HepG2 (cell line): ENCODE measurements around the gene ATP6V0A1. TPM values are rescaled to one million over a fixed set of nuclear protein-coding genes. Genes with fewer than 3 reads are reported as not detected.

Experiments
- CENPT ChIP-seq: sonication (generic); formaldehyde crosslinking; IDR thresholded peaks from 2 replicates; pipeline ENCODE4 v1.8.0; 2022; ENCODE audit warnings: low read depth, mild to moderate bottlenecking, moderate library complexity, missing genetic modification reagents
- FOSL2 ChIP-seq: sonication (generic); formaldehyde crosslinking; IDR thresholded peaks from 2 replicates; pipeline ENCODE4 v1.4.0; 2020; ENCODE audit warnings: missing genetic modification reagents
- GATA4 ChIP-seq: sonication (generic); IDR thresholded peaks from 2 replicates; pipeline ENCODE4 v1.6.1; 2016; ENCODE audit warnings: antibody characterized with exemption, low read depth, borderline replicate concordance
- HMG20B ChIP-seq: conservative IDR thresholded peaks from 2 replicates; pipeline ENCODE4 v1.6.1; 2016; ENCODE audit warnings: missing genetic modification reagents, missing compliant biosample characterization
- JUN ChIP-seq: sonication (generic); formaldehyde crosslinking; IDR thresholded peaks from 2 replicates; pipeline ENCODE4 v1.4.0; 2020; ENCODE audit warnings: mild to moderate bottlenecking, missing genetic modification reagents
- KLF13 ChIP-seq: sonication (generic); formaldehyde crosslinking; IDR thresholded peaks from 2 replicates; pipeline ENCODE4 v1.4.0; 2020; ENCODE audit warnings: mild to moderate bottlenecking, missing genetic modification reagents
- KLF6 ChIP-seq: IDR thresholded peaks from 2 replicates; pipeline ENCODE4 v1.8.0; 2016; ENCODE audit warnings: missing biosample characterization, missing genetic modification reagents
- MED13 ChIP-seq: sonication (generic); formaldehyde crosslinking; IDR thresholded peaks from 2 replicates; pipeline ENCODE4 v1.5.0; 2020; ENCODE audit warnings: missing genetic modification reagents
- MEIS2 ChIP-seq: sonication (generic); formaldehyde crosslinking; IDR thresholded peaks from 2 replicates; pipeline ENCODE4 v1.9.0; 2021; ENCODE audit warnings: mild to moderate bottlenecking, missing genetic modification reagents
- MIXL1 ChIP-seq: IDR thresholded peaks from 2 replicates; pipeline ENCODE4 v1.6.1; 2016
- SMARCE1 ChIP-seq: fragments of 450-650 bp; IDR thresholded peaks from 2 replicates; pipeline ENCODE4 v1.6.1; 2017; ENCODE audit warnings: borderline replicate concordance
- ZFP82 ChIP-seq: sonication (generic); formaldehyde crosslinking; IDR thresholded peaks from 2 replicates; pipeline ENCODE4 v1.5.1; 2020; ENCODE audit warnings: mild to moderate bottlenecking, missing genetic modification reagents, borderline replicate concordance
- ZNF225 ChIP-seq: sonication (generic); formaldehyde crosslinking; IDR thresholded peaks from 2 replicates; pipeline ENCODE4 v1.4.0; 2020; ENCODE audit warnings: mild to moderate bottlenecking, missing genetic modification reagents
- ZNF446 ChIP-seq: sonication (generic); formaldehyde crosslinking; IDR thresholded peaks from 2 replicates; pipeline ENCODE4 v1.5.0; 2020; ENCODE audit warnings: mild to moderate bottlenecking, missing genetic modification reagents
- ZNF558 ChIP-seq: sonication (generic); formaldehyde crosslinking; IDR thresholded peaks from 2 replicates; pipeline ENCODE4 v1.9.0; 2022; ENCODE audit warnings: mild to moderate bottlenecking, missing genetic modification reagents, borderline replicate concordance
- ZNF564 ChIP-seq: sonication (generic); formaldehyde crosslinking; IDR thresholded peaks from 2 replicates; pipeline ENCODE4 v1.8.1; 2023; ENCODE audit warnings: mild to moderate bottlenecking, missing genetic modification reagents
- ZNF7 ChIP-seq: IDR thresholded peaks from 2 replicates; pipeline ENCODE4 v1.6.1; 2016; ENCODE audit warnings: missing biosample characterization, missing genetic modification reagents
- ZNF775 ChIP-seq: sonication (generic); formaldehyde crosslinking; IDR thresholded peaks from 2 replicates; pipeline ENCODE4 v1.4.0; 2020; ENCODE audit warnings: missing genetic modification reagents, mild to moderate bottlenecking, moderate library complexity, borderline replicate concordance
- polyA plus RNA-seq, 8 experiments: library from polyadenylated mRNA; depleted of rRNA in 3 of 8; stranded (reverse) in 7 of 8; unstranded in 1 of 8; fragments of >200 nt; fragmentation: Illumina TruSeq in 4 of 8; extraction: Trizol in 4 of 8; gene quantifications; 2 replicates each; pipeline versions ENCODE4 v1.2.1 to v1.2.3, GENCODE V29; 2011 to 2016; ENCODE audit warnings: low read depth in 4 of 8, missing spikeins in 1 of 8, mixed read lengths in 1 of 8; ENCODE audit not compliant: insufficient read depth in 1 of 8
- total RNA-seq, 5 experiments: library from RNA; depleted of rRNA; stranded (reverse); fragments of >200 nt; fragmentation: Illumina TruSeq; extraction: Trizol; gene quantifications; 2 replicates each; pipeline ENCODE4 v1.2.3, GENCODE V29; 2016; ENCODE audit warnings: low read depth in 1 of 5
- TF ChIP-seq, protein P1 (sequence below): sonication (generic); formaldehyde crosslinking; IDR thresholded peaks from 2 replicates; pipeline ENCODE4 v1.4.0; 2020; ENCODE audit warnings: missing genetic modification reagents
- TF ChIP-seq, protein P2 (sequence below): sonication (generic); formaldehyde crosslinking; IDR thresholded peaks from 2 replicates; pipeline ENCODE4 v1.5.1; 2020; ENCODE audit warnings: missing genetic modification reagents, mild to moderate bottlenecking, borderline replicate concordance
- TF ChIP-seq, protein P3 (sequence below): IDR thresholded peaks from 2 replicates; pipeline ENCODE4 v1.6.1; 2016; ENCODE audit warnings: missing compliant biosample characterization, missing genetic modification reagents, borderline replicate concordance
- TF ChIP-seq, protein P4 (sequence below): sonication (generic); formaldehyde crosslinking; IDR thresholded peaks from 2 replicates; pipeline ENCODE4 v1.4.0; 2020; ENCODE audit warnings: missing genetic modification reagents
- TF ChIP-seq, protein P5 (sequence below): sonication (generic); formaldehyde crosslinking; IDR thresholded peaks from 2 replicates; pipeline ENCODE4 v1.9.0; 2022; ENCODE audit warnings: missing genetic modification reagents, mild to moderate bottlenecking, borderline replicate concordance

ATP6V0A1 gene
- total and polyA plus RNA-seq, 2 of the 13 experiments (the other 11 are each of a cell fraction or from before 2014, with no cell fraction given), result 27.9 to 54.1 TPM

DNA sequence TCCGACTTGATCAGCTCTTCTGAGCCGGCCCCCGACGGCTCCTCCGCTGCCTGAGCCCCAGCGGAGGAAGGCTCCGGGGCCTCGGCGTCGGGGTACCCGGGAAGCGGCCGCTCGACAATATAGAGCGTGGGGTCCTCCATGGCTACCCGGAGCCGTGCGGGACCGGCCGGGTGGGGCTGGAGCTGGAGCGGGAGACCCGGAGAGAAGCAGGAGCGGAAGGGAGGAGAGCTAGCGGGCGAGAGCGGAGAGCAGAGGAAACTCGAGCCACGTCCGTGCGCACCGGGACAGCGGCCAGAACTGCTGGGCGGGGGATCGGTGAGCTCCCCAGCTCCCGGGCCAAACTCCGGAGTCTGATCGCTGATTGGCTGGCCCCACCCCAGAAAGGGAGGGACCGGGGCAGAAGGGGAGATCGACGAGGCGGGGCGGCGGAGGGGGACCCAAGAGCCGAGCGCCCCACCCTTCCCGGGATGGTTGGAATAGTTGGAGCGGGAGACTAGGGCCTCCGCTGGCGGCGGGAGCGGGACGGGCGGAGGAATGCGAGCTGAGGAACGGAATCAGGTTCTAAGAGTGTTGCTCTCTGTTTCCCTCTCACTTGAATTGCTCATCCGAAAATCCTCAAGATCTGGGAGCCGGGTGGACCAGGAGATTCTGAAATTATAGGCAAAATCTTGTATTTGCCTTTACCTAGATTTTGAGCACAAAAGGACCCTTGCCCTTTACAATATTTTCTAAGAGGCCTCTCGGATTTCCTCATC is 35.5 kb upstream of the ATP6V0A1 start, which contains the start of gene CAVIN1 (continued):
- no peak for TF ChIP-seq ZNF7
- TF ChIP-seq MEIS2 (CRISPR knock-in tag), result peak; percentile 84; the same call in 1 of the 2 replicates
- TF ChIP-seq ZFP82 (CRISPR knock-in tag), result peak; percentile 75; the same call in 1 of the 2 replicates
- no peak; the same call in none of the 2 replicates for TF ChIP-seq KLF6 (CRISPR knock-in tag)
- TF ChIP-seq ZNF775, result peak; percentile 67; the same call in 1 of the 2 replicates
- peak; percentile 93; the same call in 1 of the 2 replicates for TF ChIP-seq MED13 (CRISPR knock-in tag)
- TF ChIP-seq ZNF564, result 0 out of 2 replicates have a peak, but pooled peaks have one; percentile 41
- TF ChIP-seq JUN (CRISPR knock-in tag), result no peak
- TF ChIP-seq FOSL2 (CRISPR knock-in tag), result peak; percentile 28; the same call in 1 of the 2 replicates
- TF ChIP-seq, protein P1, sequence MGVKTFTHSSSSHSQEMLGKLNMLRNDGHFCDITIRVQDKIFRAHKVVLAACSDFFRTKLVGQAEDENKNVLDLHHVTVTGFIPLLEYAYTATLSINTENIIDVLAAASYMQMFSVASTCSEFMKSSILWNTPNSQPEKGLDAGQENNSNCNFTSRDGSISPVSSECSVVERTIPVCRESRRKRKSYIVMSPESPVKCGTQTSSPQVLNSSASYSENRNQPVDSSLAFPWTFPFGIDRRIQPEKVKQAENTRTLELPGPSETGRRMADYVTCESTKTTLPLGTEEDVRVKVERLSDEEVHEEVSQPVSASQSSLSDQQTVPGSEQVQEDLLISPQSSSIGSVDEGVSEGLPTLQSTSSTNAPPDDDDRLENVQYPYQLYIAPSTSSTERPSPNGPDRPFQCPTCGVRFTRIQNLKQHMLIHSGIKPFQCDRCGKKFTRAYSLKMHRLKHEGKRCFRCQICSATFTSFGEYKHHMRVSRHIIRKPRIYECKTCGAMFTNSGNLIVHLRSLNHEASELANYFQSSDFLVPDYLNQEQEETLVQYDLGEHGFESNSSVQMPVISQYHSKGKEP (CRISPR knock-in tag), result no peak
- TF ChIP-seq KLF13 (CRISPR knock-in tag), result 0 out of 2 replicates have a peak, but pooled peaks have one; percentile 27
- peak; percentile 53; the same call in 1 of the 2 replicates for TF ChIP-seq ZNF558 (CRISPR knock-in tag)
- no peak for TF ChIP-seq CENPT (CRISPR knock-in tag)
- TF ChIP-seq, protein P2, sequence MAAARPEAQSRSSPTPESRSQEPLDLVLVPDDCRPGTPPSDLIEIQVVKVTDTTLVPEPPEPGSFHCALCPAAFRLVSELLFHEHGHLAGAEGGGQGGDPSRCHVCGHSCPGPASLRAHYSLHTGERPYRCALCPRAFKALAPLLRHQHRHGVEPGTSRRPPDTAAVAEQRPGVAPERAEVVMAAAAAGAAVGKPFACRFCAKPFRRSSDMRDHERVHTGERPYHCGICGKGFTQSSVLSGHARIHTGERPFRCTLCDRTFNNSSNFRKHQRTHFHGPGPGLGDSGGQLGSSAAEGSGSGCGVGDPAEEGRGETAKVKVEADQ (CRISPR knock-in tag), result no peak
- no peak for TF ChIP-seq HMG20B (CRISPR knock-in tag)
- TF ChIP-seq ZNF446 (CRISPR knock-in tag), result no peak
- TF ChIP-seq ZNF225 (CRISPR knock-in tag), result peak; percentile 59; the same call in 1 of the 2 replicates
- TF ChIP-seq MIXL1 (CRISPR knock-in tag), result no peak
- TF ChIP-seq SMARCE1, result no peak
- peak; percentile 80 for TF ChIP-seq GATA4
- TF ChIP-seq, protein P3, sequence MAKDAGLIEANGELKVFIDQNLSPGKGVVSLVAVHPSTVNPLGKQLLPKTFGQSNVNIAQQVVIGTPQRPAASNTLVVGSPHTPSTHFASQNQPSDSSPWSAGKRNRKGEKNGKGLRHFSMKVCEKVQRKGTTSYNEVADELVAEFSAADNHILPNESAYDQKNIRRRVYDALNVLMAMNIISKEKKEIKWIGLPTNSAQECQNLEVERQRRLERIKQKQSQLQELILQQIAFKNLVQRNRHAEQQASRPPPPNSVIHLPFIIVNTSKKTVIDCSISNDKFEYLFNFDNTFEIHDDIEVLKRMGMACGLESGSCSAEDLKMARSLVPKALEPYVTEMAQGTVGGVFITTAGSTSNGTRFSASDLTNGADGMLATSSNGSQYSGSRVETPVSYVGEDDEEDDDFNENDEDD (CRISPR knock-in tag), result peak; percentile 51; the same call in 1 of the 2 replicates
- TF ChIP-seq, protein P4, sequence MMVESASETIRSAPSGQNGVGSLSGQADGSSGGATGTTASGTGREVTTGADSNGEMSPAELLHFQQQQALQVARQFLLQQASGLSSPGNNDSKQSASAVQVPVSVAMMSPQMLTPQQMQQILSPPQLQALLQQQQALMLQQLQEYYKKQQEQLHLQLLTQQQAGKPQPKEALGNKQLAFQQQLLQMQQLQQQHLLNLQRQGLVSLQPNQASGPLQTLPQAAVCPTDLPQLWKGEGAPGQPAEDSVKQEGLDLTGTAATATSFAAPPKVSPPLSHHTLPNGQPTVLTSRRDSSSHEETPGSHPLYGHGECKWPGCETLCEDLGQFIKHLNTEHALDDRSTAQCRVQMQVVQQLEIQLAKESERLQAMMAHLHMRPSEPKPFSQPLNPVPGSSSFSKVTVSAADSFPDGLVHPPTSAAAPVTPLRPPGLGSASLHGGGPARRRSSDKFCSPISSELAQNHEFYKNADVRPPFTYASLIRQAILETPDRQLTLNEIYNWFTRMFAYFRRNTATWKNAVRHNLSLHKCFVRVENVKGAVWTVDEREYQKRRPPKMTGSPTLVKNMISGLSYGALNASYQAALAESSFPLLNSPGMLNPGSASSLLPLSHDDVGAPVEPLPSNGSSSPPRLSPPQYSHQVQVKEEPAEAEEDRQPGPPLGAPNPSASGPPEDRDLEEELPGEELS (CRISPR knock-in tag), result peak; percentile 65; the same call in 1 of the 2 replicates
- TF ChIP-seq, protein P5, sequence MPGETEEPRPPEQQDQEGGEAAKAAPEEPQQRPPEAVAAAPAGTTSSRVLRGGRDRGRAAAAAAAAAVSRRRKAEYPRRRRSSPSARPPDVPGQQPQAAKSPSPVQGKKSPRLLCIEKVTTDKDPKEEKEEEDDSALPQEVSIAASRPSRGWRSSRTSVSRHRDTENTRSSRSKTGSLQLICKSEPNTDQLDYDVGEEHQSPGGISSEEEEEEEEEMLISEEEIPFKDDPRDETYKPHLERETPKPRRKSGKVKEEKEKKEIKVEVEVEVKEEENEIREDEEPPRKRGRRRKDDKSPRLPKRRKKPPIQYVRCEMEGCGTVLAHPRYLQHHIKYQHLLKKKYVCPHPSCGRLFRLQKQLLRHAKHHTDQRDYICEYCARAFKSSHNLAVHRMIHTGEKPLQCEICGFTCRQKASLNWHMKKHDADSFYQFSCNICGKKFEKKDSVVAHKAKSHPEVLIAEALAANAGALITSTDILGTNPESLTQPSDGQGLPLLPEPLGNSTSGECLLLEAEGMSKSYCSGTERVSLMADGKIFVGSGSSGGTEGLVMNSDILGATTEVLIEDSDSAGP (CRISPR knock-in tag), result peak; percentile 93
